Measurements from ENCODE around the gene COA5. TPM values are rescaled to one million over a fixed set of nuclear protein-coding genes. Genes with fewer than 3 reads are reported as not detected.

COA5 gene
- total RNA-seq, 4 donors from 2014 or later: 18.4 to 32.7 (median 27.2) TPM

DNA sequence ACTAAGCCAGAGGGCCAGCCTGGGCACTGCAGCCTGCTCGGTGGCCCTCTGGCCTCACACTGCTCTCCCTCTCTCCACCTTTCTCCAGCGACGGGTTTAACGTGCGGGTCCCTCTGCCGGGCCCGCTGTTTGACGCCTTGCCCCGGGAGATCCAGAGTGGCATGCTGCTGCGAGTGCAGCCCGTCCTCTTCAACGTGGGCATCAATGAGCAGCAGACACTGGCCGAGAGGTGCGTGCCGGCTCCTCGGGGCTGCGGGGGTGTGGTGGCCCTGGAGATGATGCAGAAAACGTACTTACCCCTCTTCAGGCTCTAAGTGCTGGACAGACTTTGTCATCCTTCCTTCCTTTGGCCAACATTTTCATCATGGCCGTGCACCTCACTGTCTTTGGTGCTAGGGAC lies 42.4 kb downstream of the COA5 start:
- no peak for TF ChIP-seq POLR2A (IDR thresholded peaks at IDR 0.05)
- TF ChIP-seq, protein P1, sequence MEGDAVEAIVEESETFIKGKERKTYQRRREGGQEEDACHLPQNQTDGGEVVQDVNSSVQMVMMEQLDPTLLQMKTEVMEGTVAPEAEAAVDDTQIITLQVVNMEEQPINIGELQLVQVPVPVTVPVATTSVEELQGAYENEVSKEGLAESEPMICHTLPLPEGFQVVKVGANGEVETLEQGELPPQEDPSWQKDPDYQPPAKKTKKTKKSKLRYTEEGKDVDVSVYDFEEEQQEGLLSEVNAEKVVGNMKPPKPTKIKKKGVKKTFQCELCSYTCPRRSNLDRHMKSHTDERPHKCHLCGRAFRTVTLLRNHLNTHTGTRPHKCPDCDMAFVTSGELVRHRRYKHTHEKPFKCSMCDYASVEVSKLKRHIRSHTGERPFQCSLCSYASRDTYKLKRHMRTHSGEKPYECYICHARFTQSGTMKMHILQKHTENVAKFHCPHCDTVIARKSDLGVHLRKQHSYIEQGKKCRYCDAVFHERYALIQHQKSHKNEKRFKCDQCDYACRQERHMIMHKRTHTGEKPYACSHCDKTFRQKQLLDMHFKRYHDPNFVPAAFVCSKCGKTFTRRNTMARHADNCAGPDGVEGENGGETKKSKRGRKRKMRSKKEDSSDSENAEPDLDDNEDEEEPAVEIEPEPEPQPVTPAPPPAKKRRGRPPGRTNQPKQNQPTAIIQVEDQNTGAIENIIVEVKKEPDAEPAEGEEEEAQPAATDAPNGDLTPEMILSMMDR (IDR thresholded peaks at IDR 0.05): no peak
- Histone ChIP-seq H3K4me3 (no peak overlapping the region), H3K4me1 (no peaks in the 10 kb centered on the region), H3K27me3 (no peaks in the 10 kb centered on the region), H3K9me3 (no peaks in the 10 kb centered on the region), H3K27ac (no peak overlapping the region), H3K36me3 (peaks cover 0 to 74% (median 0%) of the 10 kb centered on the region in 3 donors)
- DNase-seq: peak in 1 of 3 donors; percentile 36

DNA sequence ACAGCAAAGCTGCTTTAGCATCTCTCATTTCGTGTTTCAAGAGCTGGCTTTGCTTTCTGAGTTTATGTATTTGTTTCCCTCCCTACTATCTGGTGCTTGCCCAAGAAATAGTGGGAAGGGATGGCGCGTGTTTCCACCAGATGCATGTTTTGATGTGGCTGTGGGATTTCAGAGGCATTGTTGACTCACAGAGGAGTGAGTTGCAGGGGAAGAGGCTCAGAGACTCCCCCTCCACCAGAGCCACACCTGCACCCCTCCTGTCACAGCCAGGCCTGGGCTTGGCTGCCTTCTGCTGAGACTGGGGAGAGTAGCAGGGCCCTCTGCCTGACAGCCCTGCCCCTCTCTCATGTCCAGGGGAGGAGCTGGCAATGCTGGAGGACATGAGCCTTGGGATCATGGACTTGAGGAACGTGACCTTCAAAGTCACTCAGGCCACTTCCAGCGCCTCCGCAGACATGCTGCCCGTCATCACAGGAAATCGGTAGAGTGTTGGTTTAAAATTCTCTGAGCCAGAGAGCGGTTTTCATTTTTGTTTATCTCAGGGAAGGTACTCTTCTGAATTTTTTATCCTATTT lies 42.9 kb downstream of the COA5 start:
- Histone ChIP-seq H3K27ac (peak overlapping the region in 1 of 4 donors; percentile 2), H3K4me3 (no peak overlapping the region), H3K9me3 (no peaks in the 10 kb centered on the region), H3K36me3 (peaks cover 0 to 68% (median 0%) of the 10 kb centered on the region in 3 donors), H3K4me1 (no peaks in the 10 kb centered on the region), H3K27me3 (no peaks in the 10 kb centered on the region)
- DNase-seq: peak in 1 of 3 donors; percentile 23
- TF ChIP-seq, protein P1 (IDR thresholded peaks at IDR 0.05): no peak
- TF ChIP-seq POLR2A (IDR thresholded peaks at IDR 0.05): no peak

DNA sequence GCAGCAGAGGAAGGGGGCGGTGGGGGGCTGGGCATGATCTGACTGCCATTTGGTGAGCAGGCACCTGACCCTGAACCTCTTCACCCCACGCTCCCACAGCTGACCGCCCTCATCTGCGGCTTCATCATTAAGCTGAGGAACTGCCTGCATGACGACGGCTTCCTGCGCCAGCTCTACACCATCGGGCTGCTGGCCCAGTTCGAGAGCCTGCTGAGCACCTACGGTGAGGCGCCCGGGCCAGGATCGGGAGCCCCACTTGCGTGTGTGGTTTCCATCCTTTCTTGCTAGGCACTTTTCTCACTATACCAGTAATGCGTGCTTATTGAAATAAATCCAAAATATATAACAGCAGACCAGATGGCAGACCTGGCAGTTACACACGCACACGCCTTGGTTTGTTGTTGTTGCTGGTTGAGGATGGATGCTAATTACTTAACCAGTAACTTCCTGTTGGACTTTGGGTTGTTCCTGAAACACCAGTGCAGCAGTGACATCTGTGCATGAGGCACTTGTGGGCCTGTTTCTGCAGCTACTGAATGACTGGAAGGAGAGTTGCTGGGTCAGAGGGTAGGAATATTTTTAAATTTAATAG lies 43.7 kb downstream of the COA5 start:
- TF ChIP-seq, protein P1 (IDR thresholded peaks at IDR 0.05): no peak
- no peak for TF ChIP-seq POLR2A (IDR thresholded peaks at IDR 0.05)
- H3K27ac ChIP-seq: peak overlapping the region in 1 of 4 donors; percentile 2

DNA sequence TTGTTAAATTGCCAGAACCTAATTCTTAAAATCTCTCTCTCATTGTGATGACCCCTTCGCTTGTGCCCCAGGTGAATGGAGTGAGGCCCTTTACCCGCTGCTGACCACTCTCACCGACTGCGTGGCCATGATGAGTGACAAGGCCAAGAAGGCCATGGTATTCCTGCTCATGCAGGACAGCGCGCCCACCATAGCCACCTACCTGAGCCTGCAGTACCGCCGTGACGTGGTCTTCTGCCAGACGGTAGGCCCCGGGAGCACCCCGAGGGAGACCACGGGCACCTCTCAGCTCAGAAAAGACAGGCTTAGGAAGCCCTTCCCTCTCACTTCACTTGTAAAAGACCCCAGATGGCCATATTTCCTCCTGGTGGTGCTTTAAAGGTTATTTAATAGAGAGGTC lies 44.9 kb downstream of the COA5 start:
- Histone ChIP-seq H3K36me3 (peaks cover 0 to 50% (median 0%) of the 10 kb centered on the region in 3 donors), H3K4me1 (peaks cover 0 to 4% (median 0%) of the 10 kb centered on the region in 4 donors), H3K27ac (no peak overlapping the region), H3K9me3 (no peaks in the 10 kb centered on the region), H3K27me3 (no peaks in the 10 kb centered on the region), H3K4me3 (no peak overlapping the region)
- no peak for TF ChIP-seq POLR2A (IDR thresholded peaks at IDR 0.05)
- TF ChIP-seq, protein P1 (IDR thresholded peaks at IDR 0.05): no peak
- DNase-seq: no peak

More for the DNA sequence above, 43.7 kb downstream of the COA5 start:
- Histone ChIP-seq H3K4me3 (no peak overlapping the region), H3K27me3 (no peaks in the 10 kb centered on the region), H3K36me3 (peaks cover 0 to 62% (median 0%) of the 10 kb centered on the region in 3 donors), H3K9me3 (no peaks in the 10 kb centered on the region), H3K4me1 (peaks cover 0 to under 1% (median 0%) of the 10 kb centered on the region in 4 donors)
- peak in 1 of 3 donors; percentile 52 for DNase-seq

DNA sequence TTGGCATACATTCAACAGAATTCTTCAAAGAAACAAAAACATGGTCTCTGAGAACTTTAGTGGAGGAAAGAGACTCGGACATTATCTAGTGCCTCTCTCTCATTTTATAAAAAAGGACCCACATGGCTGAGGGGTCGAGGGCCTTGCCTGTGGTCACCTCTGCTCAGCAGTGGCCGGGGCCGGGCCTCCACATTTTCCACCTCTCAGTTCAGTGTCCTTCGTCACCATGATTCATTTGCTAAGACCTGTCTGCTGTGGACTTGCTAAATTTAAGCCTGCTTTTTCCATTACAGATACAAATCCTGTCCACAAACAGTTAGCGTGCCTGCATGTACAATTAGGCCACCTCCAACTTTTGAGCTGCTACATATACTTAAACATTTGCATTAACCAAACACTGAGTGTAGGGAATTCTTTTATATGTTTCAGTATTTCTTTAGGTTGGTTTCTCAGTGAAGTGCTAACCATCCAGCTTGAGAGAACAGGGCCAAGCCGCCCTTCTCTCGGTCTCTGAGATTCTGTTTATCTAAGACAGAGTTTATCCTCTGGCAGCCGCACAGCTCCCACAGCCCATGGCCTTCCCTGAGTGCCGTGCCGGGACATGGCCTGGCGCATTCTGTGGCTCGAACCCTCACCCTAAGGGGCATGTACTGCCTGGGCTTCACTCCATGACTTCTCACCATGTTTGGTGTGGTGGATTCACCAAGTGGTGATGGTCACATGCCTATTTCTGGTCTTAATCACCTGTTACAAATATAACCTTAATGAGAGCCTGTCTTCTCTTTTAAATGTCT lies 46.2 kb downstream of the COA5 start:
- peak overlapping the region in 3 of 4 donors; percentile 9 to 70 (median 20) for H3K27ac ChIP-seq
- no peak overlapping the region for H3K4me3 ChIP-seq
- peaks cover 0 to 4% (median 0%) of the 10 kb centered on the region in 4 donors for H3K4me1 ChIP-seq
- H3K36me3 ChIP-seq: peaks cover 0 to 38% (median 0%) of the 10 kb centered on the region in 3 donors
- TF ChIP-seq, protein P1 (IDR thresholded peaks at IDR 0.05): no peak
- no peak for TF ChIP-seq POLR2A (IDR thresholded peaks at IDR 0.05)
- no peak for DNase-seq
- no peaks in the 10 kb centered on the region for H3K9me3 ChIP-seq
- no peaks in the 10 kb centered on the region for H3K27me3 ChIP-seq
